ENCODE data around the gene NUP214.

The NUP214 gene

DNA sequence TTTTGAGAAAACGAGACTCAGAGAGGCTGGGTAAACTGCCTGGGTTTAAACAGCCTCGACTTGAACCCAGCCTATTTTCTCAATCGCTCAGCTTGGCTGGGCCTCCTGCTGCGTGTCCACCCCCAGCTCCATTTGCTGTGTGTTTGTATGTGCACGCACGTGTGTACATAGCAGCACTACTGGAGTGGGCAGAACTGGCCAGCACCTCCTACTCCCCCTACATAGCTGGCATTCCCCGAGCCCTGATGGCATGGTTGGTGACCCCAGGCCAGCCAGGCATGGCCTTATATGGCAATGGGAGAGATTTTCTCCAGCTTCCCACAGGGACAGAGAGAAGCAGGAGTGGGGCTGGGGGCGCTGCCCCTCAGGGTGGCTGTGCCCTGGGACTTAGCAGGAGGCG is 24.9 kb upstream of the NUP214 start:
- Histone ChIP-seq H3K4me1 (ENCODE audit: low read length) (0 out of 2 replicates have a peak, but pooled peaks cover 3% of the 10 kb centered on the region), H4K20me1 (ENCODE audit: insufficient read depth, low read length) (no peaks in the 10 kb centered on the region), H3K27me3 (ENCODE audit: low read depth, low read length) (peaks cover 12% of the 10 kb centered on the region; the same call in 1 of the 2 replicates), H3K4me2 (ENCODE audit: low read length) (peak overlapping the region; percentile 4; the same call in 1 of the 2 replicates), H2AFZ (ENCODE audit: low read depth, low read length) (no peak overlapping the region), H3K4me3 (ENCODE audit: low read length) (no peak overlapping the region), H3K9me3 (ENCODE audit: insufficient read depth, low read length) (no peaks in the 10 kb centered on the region), H3K9ac (ENCODE audit: low read length) (no peak overlapping the region), H3K27ac (ENCODE audit: low read length) (no peak overlapping the region), H3K79me2 (ENCODE audit: low read length) (no peaks in the 10 kb centered on the region), H3K36me3 (replicated peaks; ENCODE audit: low read depth, low read length) (no peaks in the 10 kb centered on the region)
- no peak for TF ChIP-seq EZH2phosphoT487 (IDR thresholded peaks at IDR 0.05; ENCODE audit: low read depth)
- TF ChIP-seq, protein P1, sequence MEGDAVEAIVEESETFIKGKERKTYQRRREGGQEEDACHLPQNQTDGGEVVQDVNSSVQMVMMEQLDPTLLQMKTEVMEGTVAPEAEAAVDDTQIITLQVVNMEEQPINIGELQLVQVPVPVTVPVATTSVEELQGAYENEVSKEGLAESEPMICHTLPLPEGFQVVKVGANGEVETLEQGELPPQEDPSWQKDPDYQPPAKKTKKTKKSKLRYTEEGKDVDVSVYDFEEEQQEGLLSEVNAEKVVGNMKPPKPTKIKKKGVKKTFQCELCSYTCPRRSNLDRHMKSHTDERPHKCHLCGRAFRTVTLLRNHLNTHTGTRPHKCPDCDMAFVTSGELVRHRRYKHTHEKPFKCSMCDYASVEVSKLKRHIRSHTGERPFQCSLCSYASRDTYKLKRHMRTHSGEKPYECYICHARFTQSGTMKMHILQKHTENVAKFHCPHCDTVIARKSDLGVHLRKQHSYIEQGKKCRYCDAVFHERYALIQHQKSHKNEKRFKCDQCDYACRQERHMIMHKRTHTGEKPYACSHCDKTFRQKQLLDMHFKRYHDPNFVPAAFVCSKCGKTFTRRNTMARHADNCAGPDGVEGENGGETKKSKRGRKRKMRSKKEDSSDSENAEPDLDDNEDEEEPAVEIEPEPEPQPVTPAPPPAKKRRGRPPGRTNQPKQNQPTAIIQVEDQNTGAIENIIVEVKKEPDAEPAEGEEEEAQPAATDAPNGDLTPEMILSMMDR (IDR thresholded peaks at IDR 0.05; ENCODE audit: low read depth, low read length), result no peak

DNA sequence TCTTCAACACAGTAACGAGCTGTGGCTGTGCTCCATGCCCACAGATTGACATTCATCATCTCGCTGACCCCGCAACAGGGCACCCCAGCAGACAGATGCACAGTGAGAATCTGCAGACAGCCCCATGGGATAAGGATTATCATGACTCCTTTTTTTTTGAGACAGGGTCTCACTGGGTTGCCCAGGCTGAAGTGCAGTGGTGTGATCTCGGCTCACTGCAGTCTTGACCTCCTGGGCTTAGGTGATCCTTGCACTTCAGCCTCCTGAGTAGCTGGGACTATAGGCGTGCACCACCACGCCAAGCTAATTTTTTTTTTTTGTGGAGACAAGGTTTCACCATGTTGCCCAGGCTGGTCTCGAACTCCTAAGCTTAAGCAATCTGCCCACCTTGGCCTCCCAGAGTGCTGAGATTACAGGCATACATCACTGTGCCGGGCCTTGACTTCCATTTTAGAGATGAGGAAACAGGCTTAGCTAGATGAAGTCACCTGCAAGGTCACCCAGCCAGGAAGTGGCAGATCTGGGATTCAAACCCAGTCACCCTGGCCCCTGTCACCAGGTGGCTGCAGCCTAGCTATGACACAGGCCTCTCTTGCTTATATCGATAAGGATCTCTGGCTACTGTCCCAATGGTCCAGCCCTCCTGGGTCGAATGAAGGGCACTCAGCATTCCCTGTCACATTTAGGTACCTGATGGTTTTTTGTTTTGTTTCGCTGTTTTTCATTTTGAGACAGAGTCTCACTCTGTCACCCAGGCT is 24.0 kb upstream of the NUP214 start:
- 0 out of 2 replicates have a peak, but pooled peaks cover 6% of the 10 kb centered on the region for H3K27me3 ChIP-seq (ENCODE audit: low read depth, low read length)
- H3K36me3 ChIP-seq (replicated peaks; ENCODE audit: low read depth, low read length), result no peaks in the 10 kb centered on the region
- 0 out of 2 replicates have a peak, but pooled peaks cover 3% of the 10 kb centered on the region for H3K4me1 ChIP-seq (ENCODE audit: low read length)
- no peaks in the 10 kb centered on the region for H3K9me3 ChIP-seq (ENCODE audit: insufficient read depth, low read length)
- H3K27ac ChIP-seq (ENCODE audit: low read length), result no peak overlapping the region
- no peak for TF ChIP-seq EZH2phosphoT487 (IDR thresholded peaks at IDR 0.05; ENCODE audit: low read depth)
- TF ChIP-seq, protein P1 (IDR thresholded peaks at IDR 0.05; ENCODE audit: low read depth, low read length), result no peak
- no peaks in the 10 kb centered on the region for H3K79me2 ChIP-seq (ENCODE audit: low read length)
- H2AFZ ChIP-seq (ENCODE audit: low read depth, low read length), result no peak overlapping the region
- no peak overlapping the region for H3K4me2 ChIP-seq (ENCODE audit: low read length)
- no peak overlapping the region for H3K4me3 ChIP-seq (ENCODE audit: low read length)
- no peak overlapping the region for H3K9ac ChIP-seq (ENCODE audit: low read length)
- H4K20me1 ChIP-seq (ENCODE audit: insufficient read depth, low read length), result no peaks in the 10 kb centered on the region

DNA sequence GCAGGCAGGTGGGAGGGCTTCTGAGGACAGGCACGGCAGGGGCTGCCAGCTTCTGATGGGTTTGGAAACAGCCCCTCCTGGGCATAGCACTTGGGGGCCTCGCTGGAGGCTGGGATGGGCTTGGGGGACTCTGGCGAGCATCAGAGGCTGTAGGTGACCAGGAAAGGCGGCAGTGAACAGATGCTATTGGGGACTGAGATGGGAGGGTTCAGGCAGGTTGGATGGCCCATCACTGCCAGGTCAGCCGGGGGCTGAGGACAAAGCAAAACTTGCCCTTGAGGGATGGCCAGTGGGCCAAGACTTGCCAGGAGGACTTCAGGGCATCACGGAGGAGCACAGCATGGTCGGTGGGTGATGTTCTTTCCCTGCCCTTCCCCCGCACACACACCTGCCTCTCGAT is 22.4 kb upstream of the NUP214 start:
- Histone ChIP-seq H3K4me1 (ENCODE audit: low read length) (0 out of 2 replicates have a peak, but pooled peaks cover 3% of the 10 kb centered on the region), H3K9ac (ENCODE audit: low read length) (no peak overlapping the region), H3K4me2 (ENCODE audit: low read length) (no peak overlapping the region), H3K9me3 (ENCODE audit: insufficient read depth, low read length) (no peaks in the 10 kb centered on the region), H3K27me3 (ENCODE audit: low read depth, low read length) (no peaks in the 10 kb centered on the region), H3K27ac (ENCODE audit: low read length) (no peak overlapping the region), H2AFZ (ENCODE audit: low read depth, low read length) (no peak overlapping the region), H3K36me3 (replicated peaks; ENCODE audit: low read depth, low read length) (no peaks in the 10 kb centered on the region), H3K4me3 (ENCODE audit: low read length) (no peak overlapping the region), H3K79me2 (ENCODE audit: low read length) (no peaks in the 10 kb centered on the region), H4K20me1 (ENCODE audit: insufficient read depth, low read length) (no peaks in the 10 kb centered on the region)
- TF ChIP-seq, protein P1 (IDR thresholded peaks at IDR 0.05; ENCODE audit: low read depth, low read length), result no peak
- no peak for TF ChIP-seq EZH2phosphoT487 (IDR thresholded peaks at IDR 0.05; ENCODE audit: low read depth)

DNA sequence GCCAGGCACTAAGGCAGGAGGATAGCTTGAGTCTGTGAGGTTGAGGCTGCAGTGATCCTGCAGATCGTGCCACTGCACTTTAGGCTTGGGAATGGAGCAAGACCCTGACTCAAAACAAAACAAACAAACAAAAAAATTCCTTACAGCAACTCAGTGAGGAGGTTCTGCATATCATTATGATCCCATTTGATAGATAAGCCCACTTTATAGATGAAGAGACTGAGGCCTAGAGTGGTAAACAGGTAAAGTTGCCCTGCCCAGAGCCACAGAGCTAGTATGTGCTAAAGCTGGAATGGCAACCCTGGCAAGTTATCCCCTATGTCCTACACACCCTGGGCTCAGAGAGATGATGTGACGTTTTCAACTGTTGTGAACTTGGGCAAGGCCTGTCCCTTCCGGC is 21.9 kb upstream of the NUP214 start:
- Histone ChIP-seq H3K4me3 (ENCODE audit: low read length) (no peak overlapping the region), H3K36me3 (replicated peaks; ENCODE audit: low read depth, low read length) (no peaks in the 10 kb centered on the region), H3K79me2 (ENCODE audit: low read length) (no peaks in the 10 kb centered on the region), H3K9ac (ENCODE audit: low read length) (no peak overlapping the region), H3K4me1 (ENCODE audit: low read length) (0 out of 2 replicates have a peak, but pooled peaks cover 3% of the 10 kb centered on the region), H3K4me2 (ENCODE audit: low read length) (no peak overlapping the region), H3K27ac (ENCODE audit: low read length) (no peak overlapping the region), H2AFZ (ENCODE audit: low read depth, low read length) (no peak overlapping the region), H4K20me1 (ENCODE audit: insufficient read depth, low read length) (no peaks in the 10 kb centered on the region), H3K27me3 (ENCODE audit: low read depth, low read length) (no peaks in the 10 kb centered on the region), H3K9me3 (ENCODE audit: insufficient read depth, low read length) (no peaks in the 10 kb centered on the region)
- TF ChIP-seq EZH2phosphoT487 (IDR thresholded peaks at IDR 0.05; ENCODE audit: low read depth), result no peak
- TF ChIP-seq, protein P1 (IDR thresholded peaks at IDR 0.05; ENCODE audit: low read depth, low read length), result no peak
